22Rv1 (cell line): ENCODE results near the gene EFCAB8.

ENCODE experiments used
- CTCF ChIP-seq: fragments of 450-650 bp; IDR thresholded peaks from 2 replicates; pipeline ENCODE4 v1.5.1; 2017; ENCODE audit warnings: mild to moderate bottlenecking
- ZFX ChIP-seq: fragments of 450-650 bp; IDR thresholded peaks from 2 replicates; pipeline ENCODE4 v1.6.1; 2017; ENCODE audit warnings: antibody characterized with exemption, borderline replicate concordance

GRCh38 chr20:32809907-32810306, 48.8 kb upstream of the EFCAB8 start:
- TF ChIP-seq CTCF (no peak), ZFX (no peak)
